K562 (cell line): ENCODE data around the gene BCL3. TPM values are rescaled to one million over a fixed set of nuclear protein-coding genes. Genes with fewer than 3 reads are reported as not detected.

Experiments
- CEBPB ChIP-seq: fragments of 450-650 bp; IDR thresholded peaks from 2 replicates; pipeline ENCODE4 v1.6.1; 2016; ENCODE audit warnings: missing genetic modification characterization, missing compliant biosample characterization
- CSDE1 ChIP-seq, 2 experiments: fragments of 450-650 bp; IDR thresholded peaks; 2 replicates each; pipeline ENCODE4 v1.6.1; 2016; ENCODE audit warnings: mild to moderate bottlenecking in 1 of 2
- GTF2F1 ChIP-seq: IDR thresholded peaks from 2 replicates; pipeline ENCODE4 v1.6.1; 2011; ENCODE audit warnings: low read depth, low read length, improper control_type of control experiment
- MAZ ChIP-seq, 2 experiments: fragments of 450-650 bp in 1 of 2; sonication (generic) in 1 of 2; formaldehyde crosslinking; IDR thresholded peaks in 1 of 2; conservative IDR thresholded peaks in 1 of 2; 2 replicates each; pipeline versions ENCODE4 v1.4.0 to v1.5.0; 2020; ENCODE audit warnings: mild to moderate bottlenecking in 1 of 2, missing genetic modification reagents in 1 of 2
- POLR2AphosphoS2 ChIP-seq: IDR thresholded peaks from 2 replicates; pipeline ENCODE4 v1.6.1; 2012; ENCODE audit warnings: low read length, improper control_type of control experiment
- POLR2B ChIP-seq: fragments of 450-650 bp; IDR thresholded peaks from 2 replicates; pipeline ENCODE4 v1.6.1; 2018; ENCODE audit warnings: low read depth; ENCODE audit not compliant: partially characterized antibody
- PTRF ChIP-seq: fragments of 450-650 bp; IDR thresholded peaks from 2 replicates; pipeline ENCODE4 v1.6.1; 2016; ENCODE audit warnings: mild to moderate bottlenecking, missing genetic modification characterization, missing compliant biosample characterization
- SIN3B ChIP-seq: fragments of 450-650 bp; IDR thresholded peaks from 2 replicates; pipeline ENCODE4 v1.6.1; 2017; ENCODE audit warnings: low read depth, mild to moderate bottlenecking, moderate library complexity
- SMARCE1 ChIP-seq: fragments of 450-650 bp; IDR thresholded peaks from 2 replicates; pipeline ENCODE4 v1.7.1; 2016; ENCODE audit warnings: mild to moderate bottlenecking
- SRSF3 ChIP-seq: fragments of 200-400 bp; formaldehyde crosslinking; IDR thresholded peaks from 2 replicates; pipeline ENCODE4 v1.6.1; 2016; ENCODE audit warnings: mild to moderate bottlenecking, low read length, moderate library complexity; ENCODE audit not compliant: insufficient read depth
- TRIM28 ChIP-seq: fragments of 450-650 bp; IDR thresholded peaks from 2 replicates; pipeline ENCODE4 v1.6.1; 2017
- ZBTB7A ChIP-seq: IDR thresholded peaks from 2 replicates; pipeline ENCODE4 v1.6.1; 2011; ENCODE audit warnings: low read depth, mild to moderate bottlenecking, low read length, moderate library complexity, borderline replicate concordance; ENCODE audit not compliant: control insufficient read depth
- ZNF12 ChIP-seq: sonication (generic); formaldehyde crosslinking; IDR thresholded peaks from 2 replicates; pipeline ENCODE4 v1.4.0; 2020; ENCODE audit warnings: mild to moderate bottlenecking, missing genetic modification reagents
- ZNF263 ChIP-seq: sonication (generic); formaldehyde crosslinking; IDR thresholded peaks from 2 replicates; pipeline ENCODE4 v1.8.0; 2022; ENCODE audit warnings: mild to moderate bottlenecking, missing genetic modification reagents, borderline replicate concordance
- ZNF584 ChIP-seq: fragments of 200-800 bp; sonication (Bioruptor generic); IDR thresholded peaks from 2 replicates; pipeline ENCODE4 v1.6.1; 2016; ENCODE audit warnings: low read depth, mild to moderate bottlenecking, missing genetic modification characterization, missing compliant biosample characterization
- ZNF707 ChIP-seq: fragments of 250-450 bp; sonication (Bioruptor Pico); conservative IDR thresholded peaks from 2 replicates; pipeline ENCODE4 v1.8.0; 2022; ENCODE audit warnings: inconsistent platforms, mild to moderate bottlenecking, moderate library complexity
- polyA plus RNA-seq, 8 experiments: library from polyadenylated mRNA; depleted of rRNA in 4 of 8; stranded (reverse) in 5 of 8; unstranded in 3 of 8; fragments of >200 nt; fragmentation: Nextera tagmentation in 2 of 8; fragmentation: Illumina TruSeq in 1 of 8; extraction: Ambion mirVana in 2 of 8; extraction: Trizol in 1 of 8; gene quantifications; 2 replicates each; pipeline versions ENCODE4 v1.2.1 to v1.2.3, GENCODE V29; 2011 to 2014; ENCODE audit warnings: inconsistent platforms in 1 of 8, missing spikeins in 1 of 8
- total RNA-seq, 7 experiments: library from RNA; depleted of rRNA in 6 of 7; stranded (reverse); fragments of >200 nt in 6 of 7; fragmentation: Illumina TruSeq in 2 of 7; extraction: Trizol in 2 of 7; gene quantifications; 2 replicates each; pipeline versions ENCODE4 v1.2.1 to v1.2.3, GENCODE V29; 2011 to 2021; ENCODE audit warnings: low replicate concordance in 1 of 7
- TF ChIP-seq, protein P1 (sequence below): IDR thresholded peaks from 2 replicates; pipeline ENCODE4 v1.6.1; 2012; ENCODE audit warnings: low read depth, low read length, improper control_type of control experiment, borderline replicate concordance
- TF ChIP-seq, protein P2 (sequence below): fragments of 450-650 bp; formaldehyde crosslinking; IDR thresholded peaks from 2 replicates; pipeline ENCODE4 v1.4.0; 2020; ENCODE audit warnings: mild to moderate bottlenecking
- TF ChIP-seq, protein P3 (sequence below): IDR thresholded peaks from 3 replicates; pipeline ENCODE4 v1.6.1; 2011; ENCODE audit warnings: borderline replicate concordance, mild to moderate bottlenecking; ENCODE audit not compliant: insufficient read length, insufficient read depth
- TF ChIP-seq, protein P4 (sequence below), 2 experiments: fragments of 450-650 bp; IDR thresholded peaks; 2 replicates each; pipeline ENCODE4 v1.6.1; 2018; ENCODE audit warnings: mild to moderate bottlenecking in 2 of 2, low read depth in 1 of 2; ENCODE audit not compliant: partially characterized antibody in 2 of 2

BCL3 gene
- total and polyA plus RNA-seq, 9 of the 15 experiments (the other 6 are each of a cell fraction or from before 2014, with no cell fraction given): 0.03 to 2.4 (median 0.50) TPM; not detected in 1

DNA sequence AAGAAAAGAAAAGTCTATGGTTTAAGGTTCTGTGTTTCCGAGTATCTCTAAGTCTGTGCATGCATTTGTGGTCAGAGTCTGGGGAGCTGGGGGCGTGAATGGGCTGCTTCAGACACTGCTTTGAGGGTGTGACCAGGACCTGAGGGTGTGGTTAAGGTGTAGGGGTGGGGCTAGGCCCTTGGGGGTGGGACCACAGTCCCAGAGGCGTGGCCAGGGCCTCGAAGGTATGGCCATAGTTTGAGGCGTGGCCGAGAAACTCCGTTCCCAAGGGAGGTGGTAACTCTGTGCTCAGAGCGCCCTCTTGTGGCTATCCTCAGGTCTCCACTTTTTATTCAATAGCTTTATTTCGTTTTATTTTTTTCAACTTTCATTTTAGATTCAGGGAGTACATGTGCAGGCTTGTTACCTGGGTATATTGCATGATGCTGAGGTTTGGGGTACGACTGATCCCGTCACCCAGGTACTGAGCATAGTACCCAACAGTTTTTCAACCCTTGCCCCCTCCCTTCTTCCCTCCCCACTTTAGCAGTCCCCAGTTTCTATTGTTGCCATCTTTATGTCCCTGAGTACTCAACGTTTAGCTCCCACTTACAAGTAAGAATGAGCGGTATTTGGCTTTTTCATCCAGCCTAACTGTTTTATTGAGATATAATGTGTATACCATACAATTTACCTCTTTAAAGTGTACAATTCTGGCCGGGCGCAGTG is 22.2 kb downstream of the BCL3 start (continued):
- TF ChIP-seq, protein P1, sequence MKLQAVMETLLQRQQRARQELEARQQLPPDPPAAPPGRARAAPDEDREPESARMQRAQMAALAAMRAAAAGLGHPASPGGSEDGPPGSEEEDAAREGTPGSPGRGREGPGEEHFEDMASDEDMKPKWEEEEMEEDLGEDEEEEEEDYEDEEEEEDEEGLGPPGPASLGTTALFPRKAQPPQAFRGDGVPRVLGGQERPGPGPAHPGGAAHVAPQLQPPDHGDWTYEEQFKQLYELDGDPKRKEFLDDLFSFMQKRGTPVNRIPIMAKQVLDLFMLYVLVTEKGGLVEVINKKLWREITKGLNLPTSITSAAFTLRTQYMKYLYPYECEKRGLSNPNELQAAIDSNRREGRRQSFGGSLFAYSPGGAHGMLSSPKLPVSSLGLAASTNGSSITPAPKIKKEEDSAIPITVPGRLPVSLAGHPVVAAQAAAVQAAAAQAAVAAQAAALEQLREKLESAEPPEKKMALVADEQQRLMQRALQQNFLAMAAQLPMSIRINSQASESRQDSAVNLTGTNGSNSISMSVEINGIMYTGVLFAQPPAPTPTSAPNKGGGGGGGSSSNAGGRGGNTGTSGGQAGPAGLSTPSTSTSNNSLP: peak; percentile 84
- TF ChIP-seq SMARCE1 (no peak), ZNF584 (CRISPR knock-in tag) (no peak), TRIM28 (no peak), SRSF3 (no peak), POLR2AphosphoS2 (no peak), ZNF263 (CRISPR knock-in tag) (no peak), ZNF12 (CRISPR knock-in tag) (no peak), CEBPB (tag) (no peak), ZBTB7A (peak; percentile 56; the same call in 1 of the 2 replicates), MAZ (CRISPR knock-in tag; conservative IDR thresholded peaks at IDR 0.05 in 1 of 2, IDR thresholded peaks at IDR 0.05 in 1 of 2) (peak in 1 of 2 experiments; percentile 60; a peak in 1 of 4 replicates), POLR2B (no peak), SIN3B (no peak), ZNF707 (CRISPR knock-in tag) (no peak), PTRF (no peak), GTF2F1 (no peak), CSDE1 (IDR thresholded peaks at IDR 0.05) (no peak)
- TF ChIP-seq, protein P2, sequence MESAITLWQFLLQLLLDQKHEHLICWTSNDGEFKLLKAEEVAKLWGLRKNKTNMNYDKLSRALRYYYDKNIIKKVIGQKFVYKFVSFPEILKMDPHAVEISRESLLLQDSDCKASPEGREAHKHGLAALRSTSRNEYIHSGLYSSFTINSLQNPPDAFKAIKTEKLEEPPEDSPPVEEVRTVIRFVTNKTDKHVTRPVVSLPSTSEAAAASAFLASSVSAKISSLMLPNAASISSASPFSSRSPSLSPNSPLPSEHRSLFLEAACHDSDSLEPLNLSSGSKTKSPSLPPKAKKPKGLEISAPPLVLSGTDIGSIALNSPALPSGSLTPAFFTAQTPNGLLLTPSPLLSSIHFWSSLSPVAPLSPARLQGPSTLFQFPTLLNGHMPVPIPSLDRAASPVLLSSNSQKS: no peak
- TF ChIP-seq, protein P3, sequence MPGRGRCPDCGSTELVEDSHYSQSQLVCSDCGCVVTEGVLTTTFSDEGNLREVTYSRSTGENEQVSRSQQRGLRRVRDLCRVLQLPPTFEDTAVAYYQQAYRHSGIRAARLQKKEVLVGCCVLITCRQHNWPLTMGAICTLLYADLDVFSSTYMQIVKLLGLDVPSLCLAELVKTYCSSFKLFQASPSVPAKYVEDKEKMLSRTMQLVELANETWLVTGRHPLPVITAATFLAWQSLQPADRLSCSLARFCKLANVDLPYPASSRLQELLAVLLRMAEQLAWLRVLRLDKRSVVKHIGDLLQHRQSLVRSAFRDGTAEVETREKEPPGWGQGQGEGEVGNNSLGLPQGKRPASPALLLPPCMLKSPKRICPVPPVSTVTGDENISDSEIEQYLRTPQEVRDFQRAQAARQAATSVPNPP: no peak
- TF ChIP-seq, protein P4, sequence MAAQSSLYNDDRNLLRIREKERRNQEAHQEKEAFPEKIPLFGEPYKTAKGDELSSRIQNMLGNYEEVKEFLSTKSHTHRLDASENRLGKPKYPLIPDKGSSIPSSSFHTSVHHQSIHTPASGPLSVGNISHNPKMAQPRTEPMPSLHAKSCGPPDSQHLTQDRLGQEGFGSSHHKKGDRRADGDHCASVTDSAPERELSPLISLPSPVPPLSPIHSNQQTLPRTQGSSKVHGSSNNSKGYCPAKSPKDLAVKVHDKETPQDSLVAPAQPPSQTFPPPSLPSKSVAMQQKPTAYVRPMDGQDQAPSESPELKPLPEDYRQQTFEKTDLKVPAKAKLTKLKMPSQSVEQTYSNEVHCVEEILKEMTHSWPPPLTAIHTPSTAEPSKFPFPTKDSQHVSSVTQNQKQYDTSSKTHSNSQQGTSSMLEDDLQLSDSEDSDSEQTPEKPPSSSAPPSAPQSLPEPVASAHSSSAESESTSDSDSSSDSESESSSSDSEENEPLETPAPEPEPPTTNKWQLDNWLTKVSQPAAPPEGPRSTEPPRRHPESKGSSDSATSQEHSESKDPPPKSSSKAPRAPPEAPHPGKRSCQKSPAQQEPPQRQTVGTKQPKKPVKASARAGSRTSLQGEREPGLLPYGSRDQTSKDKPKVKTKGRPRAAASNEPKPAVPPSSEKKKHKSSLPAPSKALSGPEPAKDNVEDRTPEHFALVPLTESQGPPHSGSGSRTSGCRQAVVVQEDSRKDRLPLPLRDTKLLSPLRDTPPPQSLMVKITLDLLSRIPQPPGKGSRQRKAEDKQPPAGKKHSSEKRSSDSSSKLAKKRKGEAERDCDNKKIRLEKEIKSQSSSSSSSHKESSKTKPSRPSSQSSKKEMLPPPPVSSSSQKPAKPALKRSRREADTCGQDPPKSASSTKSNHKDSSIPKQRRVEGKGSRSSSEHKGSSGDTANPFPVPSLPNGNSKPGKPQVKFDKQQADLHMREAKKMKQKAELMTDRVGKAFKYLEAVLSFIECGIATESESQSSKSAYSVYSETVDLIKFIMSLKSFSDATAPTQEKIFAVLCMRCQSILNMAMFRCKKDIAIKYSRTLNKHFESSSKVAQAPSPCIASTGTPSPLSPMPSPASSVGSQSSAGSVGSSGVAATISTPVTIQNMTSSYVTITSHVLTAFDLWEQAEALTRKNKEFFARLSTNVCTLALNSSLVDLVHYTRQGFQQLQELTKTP (IDR thresholded peaks at IDR 0.05; ENCODE audit: low read depth in 1 of 2, partially characterized antibody in 2 of 2): peak; percentile 34 to 48
